Fibroblast of lung (primary cell): ENCODE data around the gene SMIM38. TPM values are rescaled to one million over a fixed set of nuclear protein-coding genes. Genes with fewer than 3 reads are reported as not detected.

Experiments
- DNase-seq, 2 donors: peaks; one replicate each; pipeline versions ENCODE4 v3.0.0 to v3.0.0-alpha.2; 2010; ENCODE audit warnings: low read depth in 2 of 2
- H2AFZ ChIP-seq: 2 replicates; pipeline ENCODE4 v1.5.1; 2012; ENCODE audit warnings: low read length, control low read depth, inconsistent platforms
- H3K27ac ChIP-seq: 2 replicates; pipeline ENCODE4 v1.5.1; 2011; ENCODE audit warnings: low read length, control low read depth; ENCODE audit not compliant: insufficient read depth
- H3K27me3 ChIP-seq: 2 replicates; pipeline ENCODE4 v1.5.1; 2011; ENCODE audit warnings: mild to moderate bottlenecking, low read length; ENCODE audit not compliant: control insufficient read depth, insufficient read depth
- H3K36me3 ChIP-seq: 2 replicates; pipeline ENCODE4 v1.5.1; 2011; ENCODE audit warnings: low read length; ENCODE audit not compliant: control insufficient read depth, insufficient read depth
- H3K4me1 ChIP-seq: 2 replicates; pipeline ENCODE4 v1.5.1; 2011; ENCODE audit warnings: low read length; ENCODE audit not compliant: control insufficient read depth, insufficient read depth; ENCODE audit errors: extremely low read depth
- H3K4me2 ChIP-seq: 2 replicates; pipeline ENCODE4 v1.5.1; 2011; ENCODE audit warnings: low read length, control low read depth; ENCODE audit not compliant: insufficient read depth; ENCODE audit errors: extremely low read depth
- H3K4me3 ChIP-seq, 4 experiments: fragments of 200-600 bp in 1 of 4; sonication (generic) in 1 of 4; replicated peaks in 1 of 4; 2 replicates each; pipeline ENCODE4 v1.5.1; 2011 to 2016; ENCODE audit warnings: low read length in 4 of 4, low read depth in 3 of 4, mild to moderate bottlenecking in 3 of 4, control low read depth in 2 of 4, inconsistent platforms in 1 of 4, mixed read lengths in 1 of 4; ENCODE audit not compliant: insufficient read depth in 1 of 4; ENCODE audit errors: control extremely low read depth in 1 of 4
- H3K79me2 ChIP-seq: 2 replicates; pipeline ENCODE4 v1.5.1; 2012; ENCODE audit warnings: mild to moderate bottlenecking, low read length, inconsistent platforms; ENCODE audit not compliant: control insufficient read depth, insufficient read depth
- H3K9ac ChIP-seq: 2 replicates; pipeline ENCODE4 v1.5.1; 2011; ENCODE audit warnings: mild to moderate bottlenecking, low read length, control low read depth; ENCODE audit not compliant: insufficient read depth
- H3K9me3 ChIP-seq: 2 replicates; pipeline ENCODE4 v1.5.1; 2012; ENCODE audit warnings: low read depth, low read length; ENCODE audit not compliant: control insufficient read depth, insufficient read depth
- H4K20me1 ChIP-seq: 2 replicates; pipeline ENCODE4 v1.5.1; 2011; ENCODE audit warnings: low read length; ENCODE audit not compliant: control insufficient read depth, insufficient read depth; ENCODE audit errors: extremely low read depth
- EZH2 ChIP-seq: IDR thresholded peaks from 2 replicates; pipeline ENCODE4 v1.5.1; 2012; ENCODE audit warnings: low read length, control low read depth, mild to moderate bottlenecking; ENCODE audit errors: missing control alignments
- polyA plus RNA-seq, 2 donors: library from polyadenylated mRNA; depleted of rRNA in 1 of 2; stranded (reverse) in 1 of 2; unstranded in 1 of 2; fragments of >200 nt; gene quantifications; 2 replicates each; pipeline ENCODE4 v1.2.1, GENCODE V29; 2011 to 2012; ENCODE audit warnings: missing spikeins in 1 of 2
- total RNA-seq: library from RNA; depleted of rRNA; stranded (reverse); fragments of >200 nt; gene quantifications from 2 replicates; pipeline ENCODE4 v1.2.1, GENCODE V29; 2014
- TF ChIP-seq, protein P1 (sequence below), 2 donors: IDR thresholded peaks in 1 of 2; conservative IDR thresholded peaks in 1 of 2; 1 replicate in 1 of 2; 2 replicates in 1 of 2; pipeline ENCODE4 v1.5.1; 2011 to 2012; ENCODE audit warnings: low read length in 2 of 2, control low read depth in 1 of 2, inconsistent platforms in 1 of 2, low read depth in 1 of 2, mild to moderate bottlenecking in 1 of 2

The SMIM38 gene
- total and polyA plus RNA-seq, 2 donors (not counting 1 experiment from before 2014, with no cell fraction given) = 0.06 to 0.33 TPM

DNA sequence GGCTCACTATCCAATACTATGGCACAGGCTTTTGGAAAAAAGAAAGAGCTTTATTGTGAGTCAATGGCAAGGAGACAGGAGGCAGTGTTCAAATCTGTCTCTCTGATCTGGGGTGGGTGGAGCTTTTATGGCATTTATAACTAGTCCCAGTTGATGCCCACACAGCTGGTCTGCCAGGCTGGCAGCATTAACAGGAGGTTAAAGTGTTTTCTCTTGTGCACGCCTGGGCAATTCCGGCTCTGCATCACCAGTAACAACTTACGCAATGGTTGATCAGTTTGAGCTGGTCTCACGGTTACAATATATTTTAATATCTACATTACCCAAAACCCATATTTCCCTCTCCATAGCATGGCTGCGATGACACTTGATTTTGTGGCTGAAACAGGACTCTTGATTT, 15.1 kb upstream of the SMIM38 start:
- Histone ChIP-seq H3K4me2 (no peak overlapping the region), H3K4me1 (peaks cover 3% of the 10 kb centered on the region), H3K4me3 (no peak overlapping the region), H3K79me2 (no peaks in the 10 kb centered on the region), H3K36me3 (no peaks in the 10 kb centered on the region), H4K20me1 (no peaks in the 10 kb centered on the region), H3K9me3 (no peaks in the 10 kb centered on the region), H3K27ac (no peak overlapping the region), H3K9ac (no peak overlapping the region), H2AFZ (no peak overlapping the region), H3K27me3 (no peaks in the 10 kb centered on the region)
- no peak for DNase-seq
- TF ChIP-seq, protein P1, sequence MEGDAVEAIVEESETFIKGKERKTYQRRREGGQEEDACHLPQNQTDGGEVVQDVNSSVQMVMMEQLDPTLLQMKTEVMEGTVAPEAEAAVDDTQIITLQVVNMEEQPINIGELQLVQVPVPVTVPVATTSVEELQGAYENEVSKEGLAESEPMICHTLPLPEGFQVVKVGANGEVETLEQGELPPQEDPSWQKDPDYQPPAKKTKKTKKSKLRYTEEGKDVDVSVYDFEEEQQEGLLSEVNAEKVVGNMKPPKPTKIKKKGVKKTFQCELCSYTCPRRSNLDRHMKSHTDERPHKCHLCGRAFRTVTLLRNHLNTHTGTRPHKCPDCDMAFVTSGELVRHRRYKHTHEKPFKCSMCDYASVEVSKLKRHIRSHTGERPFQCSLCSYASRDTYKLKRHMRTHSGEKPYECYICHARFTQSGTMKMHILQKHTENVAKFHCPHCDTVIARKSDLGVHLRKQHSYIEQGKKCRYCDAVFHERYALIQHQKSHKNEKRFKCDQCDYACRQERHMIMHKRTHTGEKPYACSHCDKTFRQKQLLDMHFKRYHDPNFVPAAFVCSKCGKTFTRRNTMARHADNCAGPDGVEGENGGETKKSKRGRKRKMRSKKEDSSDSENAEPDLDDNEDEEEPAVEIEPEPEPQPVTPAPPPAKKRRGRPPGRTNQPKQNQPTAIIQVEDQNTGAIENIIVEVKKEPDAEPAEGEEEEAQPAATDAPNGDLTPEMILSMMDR (conservative IDR thresholded peaks at IDR 0.05 in 1 of 2, IDR thresholded peaks at IDR 0.05 in 1 of 2; ENCODE audit: low read depth in 1 of 2, low read length in 2 of 2) = no peak
- no peak for TF ChIP-seq EZH2

- Histone ChIP-seq H3K9me3 (no peaks in the 10 kb centered on the region), H3K79me2 (no peaks in the 10 kb centered on the region), H3K4me2 (no peak overlapping the region), H3K36me3 (no peaks in the 10 kb centered on the region), H3K27me3 (no peaks in the 10 kb centered on the region), H3K4me1 (peaks cover 3% of the 10 kb centered on the region), H4K20me1 (no peaks in the 10 kb centered on the region), H3K27ac (no peak overlapping the region), H3K9ac (no peak overlapping the region), H2AFZ (no peak overlapping the region), H3K4me3 (no peak overlapping the region)
- DNase-seq = no peak
- no peak for TF ChIP-seq EZH2
- TF ChIP-seq, protein P1 (conservative IDR thresholded peaks at IDR 0.05 in 1 of 2, IDR thresholded peaks at IDR 0.05 in 1 of 2; ENCODE audit: low read depth in 1 of 2, low read length in 2 of 2) = no peak
Measured at GRCh38 chr11:69141742-69142141, 14.0 kb upstream of the SMIM38 start.

- TF ChIP-seq, protein P1 (conservative IDR thresholded peaks at IDR 0.05 in 1 of 2, IDR thresholded peaks at IDR 0.05 in 1 of 2; ENCODE audit: low read depth in 1 of 2, low read length in 2 of 2) = no peak
- TF ChIP-seq EZH2 = no peak
- no peak for DNase-seq
- peaks cover 2% of the 10 kb centered on the region for H3K4me1 ChIP-seq
Measured at GRCh38 chr11:69142895-69143294, 12.8 kb upstream of the SMIM38 start.

More at GRCh38 chr11:69142895-69143294, 12.8 kb upstream of the SMIM38 start:
- Histone ChIP-seq H3K9ac (no peak overlapping the region), H3K9me3 (no peaks in the 10 kb centered on the region), H3K27ac (no peak overlapping the region), H2AFZ (no peak overlapping the region), H3K79me2 (no peaks in the 10 kb centered on the region), H3K4me3 (no peak overlapping the region), H3K4me2 (no peak overlapping the region), H3K36me3 (no peaks in the 10 kb centered on the region), H4K20me1 (no peaks in the 10 kb centered on the region), H3K27me3 (no peaks in the 10 kb centered on the region)
